Gastroesophageal sphincter (tissue), 3 donors: ENCODE data around the gene RGPD3.
"Not testable (repeated sequence)": the region's sequence is repeated elsewhere in the genome, so short reads cannot be mapped to it uniquely, and the experiment has no call there.

Experiments
- CTCF ChIP-seq, 4 experiments: fragments of 200-600 bp in 2 of 4; fragments of 450-650 bp in 2 of 4; sonication (generic) in 1 of 4; IDR thresholded peaks; one replicate each; pipeline ENCODE4 v1.5.1; 2017 to 2019; ENCODE audit warnings: antibody characterized with exemption in 4 of 4, mild to moderate bottlenecking in 2 of 4, moderate library complexity in 2 of 4
- EP300 ChIP-seq: sonication (generic); formaldehyde crosslinking; IDR thresholded peaks from one replicate; pipeline ENCODE4 v1.6.1; 2017; ENCODE audit warnings: antibody characterized with exemption, mild to moderate bottlenecking

GRCh38 chr2:106468107-106468506 is at the start of gene RGPD3:
- not testable (repeated sequence) for TF ChIP-seq CTCF (IDR thresholded peaks at IDR 0.05); EP300
